GM18520 (cell line): Measurements from ENCODE around the gene FGF11.
"Not testable (repeated sequence)": the region's sequence is repeated elsewhere in the genome, so short reads cannot be mapped to it uniquely, and the experiment has no call there.

ENCODE experiments used
- ATAC-seq: cut with Tn5 transposase; IDR thresholded peaks from one replicate; pipeline ENCODE4 v1.9.1; 2021; ENCODE audit not compliant: unreplicated experiment

The FGF11 gene

GRCh38 chr17:7478276-7479212 is 39.2 kb downstream of the FGF11 start:
- ATAC-seq = no peak

DNA sequence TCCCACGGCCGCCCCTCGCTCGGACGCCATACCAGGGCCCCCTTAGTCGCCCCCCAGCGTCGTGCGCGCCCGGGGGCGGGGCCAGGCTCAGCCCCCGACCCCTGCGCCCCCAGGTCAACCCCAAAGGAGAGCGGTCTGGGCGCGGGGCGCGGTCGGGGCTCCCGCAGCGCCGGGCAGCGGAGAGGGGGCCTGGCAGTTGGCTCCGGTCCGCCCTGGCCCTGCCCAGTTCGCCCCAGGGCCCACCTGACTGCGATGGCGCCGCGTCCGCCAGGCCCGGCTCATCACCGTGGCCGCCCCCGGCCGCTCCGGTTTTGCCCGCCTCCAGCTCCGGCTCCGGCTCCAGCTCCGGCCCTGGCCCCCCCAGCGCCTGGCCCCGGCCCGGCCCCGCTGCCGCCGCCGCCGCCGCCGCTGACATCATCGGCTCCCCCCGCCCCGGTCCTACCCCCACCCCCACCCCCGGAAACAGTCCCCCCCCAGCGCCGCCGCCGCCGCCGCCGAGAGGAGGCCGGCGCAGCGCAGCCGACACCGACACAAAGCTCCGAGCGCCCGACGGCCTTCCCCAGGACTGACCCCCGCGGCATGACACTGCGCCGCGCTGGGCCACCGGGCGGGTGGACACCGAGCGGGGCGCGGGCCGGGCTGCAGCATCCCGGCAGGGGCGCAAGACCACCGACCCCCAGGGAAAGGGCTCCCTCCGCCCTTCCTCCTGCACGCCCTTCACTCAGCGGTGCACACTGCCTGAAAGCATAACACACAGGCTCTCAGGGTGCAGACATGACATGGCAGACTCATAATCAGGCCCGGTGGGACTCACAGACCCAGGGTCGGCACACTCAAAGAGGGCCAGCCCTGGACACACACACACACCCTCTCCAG is 40.1 kb downstream of the FGF11 start, which contains the start of gene ZBTB4:
Gene ZBTB4 (minus strand): TSS at position 419 of the 876 bp plus-strand sequence. CDS start 12,830 bp downstream, outside the sequence.
- ATAC-seq = no peak

GRCh38 chr17:7480089-7480384 is 40.7 kb downstream of the FGF11 start:
- ATAC-seq = no peak

GRCh38 chr17:7481275-7481674 is 42.0 kb downstream of the FGF11 start, which contains the start of gene SLC35G6:
Gene SLC35G6, plus strand, starts transcription at chr17:7481446. Its CDS starts 71 bp downstream, at chr17:7481517.
- ATAC-seq = not testable (repeated sequence)

- not testable (repeated sequence) for ATAC-seq
Observed at GRCh38 chr17:7481842-7482741, 42.8 kb downstream of the FGF11 start.

- ATAC-seq = not testable (repeated sequence)
Observed at GRCh38 chr17:7482742-7483088, 43.4 kb downstream of the FGF11 start.

DNA sequence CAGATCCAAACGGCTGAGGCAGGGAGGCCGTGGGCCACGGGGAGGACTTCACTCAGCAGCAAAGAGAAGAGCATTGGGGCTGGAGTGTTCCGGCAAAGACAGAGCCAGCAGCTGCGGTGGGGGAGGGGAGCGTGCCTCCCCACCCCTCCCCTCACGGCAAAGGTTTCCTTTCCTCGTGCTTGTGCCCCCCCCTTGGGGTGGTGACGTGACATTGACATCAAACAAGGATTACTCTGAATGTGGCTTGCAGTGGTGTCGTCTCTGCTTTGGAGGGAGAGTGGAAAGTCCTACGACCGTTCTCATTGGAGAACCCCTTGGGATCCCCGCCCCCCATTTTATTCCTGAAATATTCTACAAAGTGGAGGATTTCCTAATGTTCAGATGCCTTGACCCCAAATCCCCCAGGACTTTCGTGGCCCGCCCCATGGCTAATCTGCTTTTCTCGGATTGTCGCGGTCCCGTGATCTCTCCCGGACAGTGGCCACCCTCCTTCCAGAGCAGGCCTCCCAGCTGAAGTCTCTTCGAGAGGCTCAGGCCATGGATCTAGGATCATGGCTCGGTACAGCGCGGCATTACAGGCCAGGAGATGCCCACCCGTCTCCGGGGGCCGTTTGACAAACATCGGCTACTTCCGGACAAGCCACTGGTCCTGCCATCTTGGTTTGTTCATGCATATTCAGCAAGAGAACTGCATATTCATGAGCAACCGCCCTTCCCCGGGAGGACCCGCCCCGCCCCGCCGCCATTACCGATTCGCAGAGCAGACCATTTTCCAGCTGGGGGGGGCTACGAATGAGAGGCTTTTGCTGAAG is 44.1 kb downstream of the FGF11 start:
- ATAC-seq = no peak

GRCh38 chr17:7484067-7484918 is 45.0 kb downstream of the FGF11 start, which contains the start of gene POLR2A:
Gene POLR2A, plus strand, starts transcription at chr17:7484366.
- peak; percentile 59 for ATAC-seq

DNA sequence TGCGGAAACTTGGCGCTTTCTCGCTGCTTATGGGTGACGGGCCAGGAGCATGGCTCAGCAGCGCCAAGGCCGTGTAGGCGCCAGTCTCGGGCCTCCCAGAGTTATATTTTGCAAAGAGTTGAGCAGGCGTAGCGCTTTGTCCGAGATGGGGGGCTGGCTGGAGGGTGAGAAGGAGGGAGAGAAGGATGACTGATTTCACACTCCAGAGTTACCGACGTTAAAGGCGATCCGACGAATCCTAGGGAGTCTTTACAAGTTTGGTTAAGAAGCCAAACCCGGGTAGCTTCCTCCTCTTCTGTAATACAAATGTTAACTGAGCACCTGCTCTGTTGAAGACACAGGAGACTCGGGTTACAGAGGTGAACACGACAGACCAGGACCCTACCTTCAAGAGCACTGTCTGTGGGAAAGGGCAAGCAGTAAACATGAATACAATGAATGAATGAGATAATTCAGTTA is 45.6 kb downstream of the FGF11 start:
- ATAC-seq = peak; percentile 0

GRCh38 chr17:7486181-7486580 is 46.9 kb downstream of the FGF11 start:
- ATAC-seq = no peak

DNA sequence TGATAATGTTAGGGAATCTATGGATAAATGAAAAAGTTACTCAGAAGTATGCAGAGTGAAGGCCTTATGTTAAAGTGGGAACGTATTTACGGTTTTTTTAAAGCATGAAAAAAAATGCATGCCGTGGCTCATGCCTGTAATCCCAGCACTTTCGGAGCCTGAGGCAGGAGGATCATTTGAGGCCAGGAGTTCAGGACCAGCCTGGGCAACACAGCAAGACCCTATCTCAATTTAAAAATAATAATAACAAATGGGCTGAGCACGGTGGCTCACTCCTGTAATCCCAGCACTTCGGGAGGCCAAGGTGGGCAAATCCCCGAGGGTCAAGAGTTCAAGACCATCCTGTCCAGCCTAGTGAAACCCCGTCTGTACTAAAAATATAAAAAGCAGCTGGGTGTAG is 50.8 kb downstream of the FGF11 start:
- no peak for ATAC-seq

GRCh38 chr17:7491583-7491982 is 52.3 kb downstream of the FGF11 start:
- no peak for ATAC-seq

DNA sequence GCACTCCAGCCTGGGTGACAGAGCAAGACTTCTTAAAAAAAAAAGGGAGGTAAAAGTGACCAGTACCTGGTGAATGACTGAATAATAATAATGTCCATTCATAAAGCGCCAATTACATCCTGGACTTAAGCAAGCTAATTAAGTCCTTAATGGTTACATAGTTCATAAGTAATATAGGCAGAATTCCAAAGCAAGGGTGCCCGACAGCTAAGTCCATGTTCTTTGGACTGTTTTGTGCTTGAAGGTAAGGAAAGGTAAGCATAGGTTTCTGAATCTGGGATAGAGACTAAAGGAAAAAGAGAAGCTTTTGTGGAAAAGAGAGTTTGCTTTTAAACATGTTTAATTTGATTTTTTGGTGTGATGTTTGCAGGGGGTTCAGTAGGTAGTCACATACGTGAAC is 54.6 kb downstream of the FGF11 start:
- ATAC-seq = no peak
